Progenitor cell of endocrine pancreas (in vitro differentiated cells): Measurements from ENCODE around the gene KAZN. TPM values are rescaled to one million over a fixed set of nuclear protein-coding genes. Genes with fewer than 3 reads are reported as not detected.

ENCODE experiments used
- DNase-seq: peaks from one replicate; pipeline ENCODE4 v3.0.0; 2021; ENCODE audit warnings: low spot score; ENCODE audit not compliant: unreplicated experiment
- H3K27ac Mint-ChIP-seq: 2 replicates; pipeline ENCODE4 v1.8.0; 2021; ENCODE audit warnings: mild to moderate bottlenecking, moderate library complexity, mixed read lengths
- H3K27me3 Mint-ChIP-seq: 2 replicates; pipeline ENCODE4 v1.8.0; 2021; ENCODE audit warnings: mixed read lengths
- H3K36me3 Mint-ChIP-seq: 2 replicates; pipeline ENCODE4 v1.8.0; 2022; ENCODE audit warnings: mixed read lengths; ENCODE audit not compliant: insufficient read depth
- H3K4me1 Mint-ChIP-seq: 2 replicates; pipeline ENCODE4 v1.8.0; 2021; ENCODE audit warnings: low read depth, mixed read lengths
- H3K4me3 Mint-ChIP-seq: 2 replicates; pipeline ENCODE4 v1.8.0; 2021; ENCODE audit warnings: low read depth, mild to moderate bottlenecking, moderate library complexity, mixed read lengths
- H3K9me3 Mint-ChIP-seq: 2 replicates; pipeline ENCODE4 v1.8.0; 2021; ENCODE audit warnings: low read depth, mixed read lengths
- total RNA-seq: library from RNA; stranded (reverse); gene quantifications from 2 replicates; pipeline ENCODE4 v1.2.1, GENCODE V29; 2021
- TF ChIP-seq, protein P1 (sequence below): fragments of 200-600 bp; sonication (generic); IDR thresholded peaks from one replicate; pipeline ENCODE4 v1.5.0; 2021; ENCODE audit warnings: antibody characterized with exemption, mild to moderate bottlenecking; ENCODE audit not compliant: unreplicated experiment

Gene KAZN
- total RNA-seq, 1 donor from 2014 or later, result 12.9 TPM

DNA sequence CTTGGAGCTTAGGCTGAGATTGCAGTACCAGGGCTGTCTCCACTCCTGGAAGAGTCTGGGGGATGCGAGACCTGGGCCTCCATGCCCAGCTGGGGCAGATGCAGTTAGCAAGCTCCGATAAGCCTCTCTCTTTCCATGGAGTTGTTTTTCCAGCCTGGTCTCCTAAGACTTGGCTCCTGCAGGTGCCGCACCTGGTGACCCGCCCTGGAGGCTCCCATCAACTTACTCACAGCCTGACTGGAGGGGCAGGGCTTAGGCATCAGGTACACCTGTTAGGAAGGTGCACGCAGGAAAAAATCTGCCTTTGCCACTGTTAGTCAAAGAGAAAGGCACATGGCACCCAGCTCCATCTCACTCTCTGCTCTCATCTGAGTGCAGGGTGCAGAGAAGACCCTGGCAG lies 356.9 kb downstream of the KAZN start:
- no peak overlapping the region for H3K27ac Mint-ChIP-seq
- H3K4me3 Mint-ChIP-seq, result no peak overlapping the region

DNA sequence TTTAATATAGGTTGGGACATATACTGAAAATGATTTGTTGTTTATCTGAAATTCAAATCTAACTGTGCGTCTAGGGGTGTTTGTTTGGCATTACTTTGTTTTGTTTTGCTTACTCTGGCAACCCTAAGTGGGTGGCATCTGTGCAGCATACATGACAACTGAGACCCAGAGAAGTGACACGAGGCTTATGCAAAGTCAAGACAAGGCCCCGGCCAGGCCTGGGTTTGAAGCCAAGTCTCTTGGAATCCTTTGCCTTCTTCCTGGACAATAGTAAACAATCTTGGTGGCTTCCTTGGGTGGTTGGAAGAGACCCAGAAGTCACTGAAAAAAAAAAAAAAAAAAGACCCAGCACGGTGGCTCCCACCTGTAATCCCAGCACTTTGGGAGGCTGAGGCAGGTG lies 357.5 kb downstream of the KAZN start:
- Mint-ChIP-seq H3K27ac (no peak overlapping the region), H3K9me3 (no peaks in the 10 kb centered on the region), H3K4me3 (no peak overlapping the region), H3K4me1 (peaks cover 3% of the 10 kb centered on the region), H3K36me3 (peaks cover 3% of the 10 kb centered on the region), H3K27me3 (no peaks in the 10 kb centered on the region)
- TF ChIP-seq, protein P1, sequence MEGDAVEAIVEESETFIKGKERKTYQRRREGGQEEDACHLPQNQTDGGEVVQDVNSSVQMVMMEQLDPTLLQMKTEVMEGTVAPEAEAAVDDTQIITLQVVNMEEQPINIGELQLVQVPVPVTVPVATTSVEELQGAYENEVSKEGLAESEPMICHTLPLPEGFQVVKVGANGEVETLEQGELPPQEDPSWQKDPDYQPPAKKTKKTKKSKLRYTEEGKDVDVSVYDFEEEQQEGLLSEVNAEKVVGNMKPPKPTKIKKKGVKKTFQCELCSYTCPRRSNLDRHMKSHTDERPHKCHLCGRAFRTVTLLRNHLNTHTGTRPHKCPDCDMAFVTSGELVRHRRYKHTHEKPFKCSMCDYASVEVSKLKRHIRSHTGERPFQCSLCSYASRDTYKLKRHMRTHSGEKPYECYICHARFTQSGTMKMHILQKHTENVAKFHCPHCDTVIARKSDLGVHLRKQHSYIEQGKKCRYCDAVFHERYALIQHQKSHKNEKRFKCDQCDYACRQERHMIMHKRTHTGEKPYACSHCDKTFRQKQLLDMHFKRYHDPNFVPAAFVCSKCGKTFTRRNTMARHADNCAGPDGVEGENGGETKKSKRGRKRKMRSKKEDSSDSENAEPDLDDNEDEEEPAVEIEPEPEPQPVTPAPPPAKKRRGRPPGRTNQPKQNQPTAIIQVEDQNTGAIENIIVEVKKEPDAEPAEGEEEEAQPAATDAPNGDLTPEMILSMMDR, result no peak
- no peak for DNase-seq

More for the DNA sequence above, 356.9 kb downstream of the KAZN start:
- TF ChIP-seq, protein P1, result no peak
- no peaks in the 10 kb centered on the region for H3K27me3 Mint-ChIP-seq
- peaks cover 2% of the 10 kb centered on the region for H3K36me3 Mint-ChIP-seq
- no peaks in the 10 kb centered on the region for H3K9me3 Mint-ChIP-seq
- no peak for DNase-seq
- H3K4me1 Mint-ChIP-seq, result peaks cover 3% of the 10 kb centered on the region

DNA sequence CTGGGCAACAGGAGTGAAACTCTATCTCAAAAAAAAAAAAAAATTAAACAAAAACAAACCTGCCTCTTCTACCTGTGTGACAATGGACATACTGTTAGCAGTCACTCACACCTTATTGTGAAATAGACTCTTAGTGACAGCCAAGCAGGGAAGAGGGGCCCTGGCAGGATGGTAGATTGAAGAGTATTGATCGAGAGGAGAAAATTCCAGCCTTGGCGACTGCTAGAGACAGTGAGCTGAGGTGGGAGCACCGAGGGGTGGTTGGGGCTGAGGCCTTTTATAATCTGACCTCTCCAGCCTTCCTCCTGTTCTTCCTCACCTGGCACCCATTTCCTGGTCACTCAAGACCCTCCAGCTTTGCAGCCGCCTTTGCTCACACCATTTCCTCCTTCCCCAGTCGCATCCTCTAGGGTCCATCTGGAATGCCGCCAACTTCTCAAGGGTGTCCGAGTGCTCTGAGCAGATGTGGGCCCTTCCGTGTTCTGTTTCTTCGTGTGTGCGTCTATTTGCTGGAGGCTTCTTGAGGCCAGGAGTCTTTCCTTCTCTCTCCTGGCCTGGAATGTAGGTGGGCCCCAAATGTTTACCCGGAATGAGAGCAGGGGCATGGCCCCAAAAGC lies 358.2 kb downstream of the KAZN start:
- H3K4me1 Mint-ChIP-seq, result peaks cover 3% of the 10 kb centered on the region
- no peak for DNase-seq

DNA sequence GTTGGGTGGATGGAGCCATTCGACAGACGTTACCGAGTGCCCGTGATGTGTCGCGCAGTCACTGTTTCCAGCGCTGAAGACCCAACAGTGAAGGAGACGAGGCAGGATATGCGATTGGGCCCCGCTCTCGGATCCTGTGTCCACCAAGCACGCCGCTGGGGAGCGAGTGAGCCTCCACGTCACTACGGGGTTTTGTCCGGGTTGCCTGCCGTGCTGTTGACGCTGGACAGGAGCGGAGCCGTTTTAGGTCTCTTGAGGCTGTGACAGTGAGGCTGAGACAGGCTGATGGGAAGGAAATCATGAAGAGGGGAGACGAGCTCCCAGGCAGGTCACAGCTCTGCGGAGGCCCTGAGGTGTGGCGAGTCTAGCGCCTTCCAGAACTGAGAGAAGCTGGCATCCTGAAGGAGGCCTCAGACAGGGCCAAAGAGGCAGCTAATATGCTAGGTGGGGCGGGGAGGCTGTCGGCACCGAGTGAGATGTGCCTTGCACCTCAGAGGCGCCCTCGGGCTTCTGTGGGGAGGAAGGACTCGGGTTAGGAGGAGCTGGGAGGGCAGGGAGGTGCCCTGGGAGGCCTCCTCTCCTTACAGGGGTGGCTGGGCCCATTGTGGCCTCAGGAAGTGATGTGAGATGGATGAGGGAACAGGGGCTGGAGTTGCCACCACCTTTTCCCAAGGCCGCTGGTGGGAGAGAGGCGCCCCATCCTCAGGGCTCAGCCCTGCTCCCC lies 359.1 kb downstream of the KAZN start:
- H3K4me1 Mint-ChIP-seq, result peaks cover 3% of the 10 kb centered on the region
- H3K9me3 Mint-ChIP-seq, result no peaks in the 10 kb centered on the region
- peaks cover 4% of the 10 kb centered on the region for H3K36me3 Mint-ChIP-seq
- no peak overlapping the region for H3K4me3 Mint-ChIP-seq
- TF ChIP-seq, protein P1, result no peak
- H3K27me3 Mint-ChIP-seq, result no peaks in the 10 kb centered on the region
- DNase-seq, result no peak
- H3K27ac Mint-ChIP-seq, result peak overlapping the region; percentile 12

More for the DNA sequence above, 358.2 kb downstream of the KAZN start:
- TF ChIP-seq, protein P1, result no peak
- Mint-ChIP-seq H3K27ac (no peak overlapping the region), H3K9me3 (no peaks in the 10 kb centered on the region), H3K36me3 (peaks cover 4% of the 10 kb centered on the region), H3K27me3 (no peaks in the 10 kb centered on the region), H3K4me3 (no peak overlapping the region)

DNA sequence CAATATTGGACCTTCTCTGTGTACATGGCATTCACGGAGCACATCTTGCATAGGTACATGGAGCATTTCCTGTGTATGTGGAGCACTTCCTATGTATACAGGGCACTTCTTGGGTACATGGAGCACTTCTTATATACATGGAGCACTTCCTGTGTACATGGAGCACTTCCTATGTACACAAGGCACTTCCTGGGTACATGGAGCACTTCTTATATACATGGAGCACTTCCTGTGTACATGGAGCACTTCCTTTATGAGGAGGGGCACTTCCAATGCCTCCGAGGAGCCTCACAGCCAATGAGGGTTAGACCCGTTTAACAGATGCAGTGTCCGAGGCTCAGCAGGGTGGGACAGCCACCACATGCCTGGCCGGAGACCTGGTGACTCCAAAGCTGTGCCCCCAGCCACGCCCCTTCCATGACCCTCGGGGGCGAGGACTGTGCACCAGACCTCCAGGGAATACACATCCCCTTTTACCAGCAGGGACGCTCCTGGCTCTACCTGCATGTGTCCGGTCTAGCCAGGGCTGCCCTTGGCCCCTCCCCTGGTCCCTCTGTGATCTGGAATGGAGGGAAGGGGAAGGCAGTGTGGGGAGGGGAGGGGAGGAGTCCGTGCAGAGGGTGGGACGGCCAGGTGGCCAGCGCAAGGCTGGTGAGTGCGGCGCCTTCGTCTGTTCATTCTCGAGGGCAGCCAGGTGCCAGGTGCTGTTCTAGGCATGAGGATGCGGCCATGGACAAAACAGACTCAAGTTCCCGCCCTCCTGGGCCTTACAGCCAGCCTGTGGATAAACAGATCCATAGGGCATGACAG lies 360.0 kb downstream of the KAZN start:
- TF ChIP-seq, protein P1, result no peak
- Mint-ChIP-seq H3K27me3 (no peaks in the 10 kb centered on the region), H3K36me3 (peaks cover 4% of the 10 kb centered on the region), H3K4me1 (peaks cover 3% of the 10 kb centered on the region), H3K9me3 (no peaks in the 10 kb centered on the region), H3K27ac (no peak overlapping the region), H3K4me3 (no peak overlapping the region)
- no peak for DNase-seq
